HepG2 (cell line): Measurements from ENCODE around the gene MED25. TPM values are rescaled to one million over a fixed set of nuclear protein-coding genes. Genes with fewer than 3 reads are reported as not detected.

ENCODE experiments used
- ATAC-seq: fragments of 200-7000 bp; cut with Tn5 transposase; 3 replicates; pipeline ENCODE4 v1.9.1; 2020; ENCODE audit warnings: mild to moderate bottlenecking, moderate library complexity
- BruUV-seq: library from RNA; stranded (reverse); fragments of 400-500 nt; replicated peaks from 2 replicates; lab custom pipeline; 2021; lab: Mats Ljungman, UMichigan
- CTCF ChIA-PET: fragments of 300-600 bp; formaldehyde crosslinking; extraction: SDS; loops from one replicate; lab custom pipeline; 2021; ENCODE audit warnings: low total read pairs, inconsistent platforms, low intra/inter-chr PET ratio; lab: Yijun Ruan, JAX
- POLR2A ChIA-PET: fragments of 350-600 bp; sonication (Branson Sonifier 250); formaldehyde crosslinking; loops from one replicate; lab custom pipeline; 2020; ENCODE audit warnings: antibody characterized with exemption, inconsistent platforms; lab: Yijun Ruan, JAX
- DNase-seq: peaks from one replicate; pipeline ENCODE4 v3.0.0-alpha.2; 2015; ENCODE audit warnings: low spot score
- FAIRE-seq: peaks from 3 replicates; lab custom pipeline; 2011; peaks lifted over from hg19 to GRCh38; lab: Jason Lieb, UNC
- H2AFZ ChIP-seq: one replicate; pipeline ENCODE4 v1.6.1; 2011; ENCODE audit warnings: low read length, inconsistent platforms
- H3K27ac ChIP-seq: fragments of 300-600 bp; 3 replicates; pipeline ENCODE4 v1.8.0; 2011; ENCODE audit warnings: mixed run types, mild to moderate bottlenecking, mixed read lengths, low read length, inconsistent platforms; ENCODE audit not compliant: insufficient read depth; ENCODE audit errors: extremely low read length
- H3K27me3 ChIP-seq, 2 experiments: fragments of 200-600 bp in 1 of 2; 2 replicates in 1 of 2; 3 replicates in 1 of 2; pipeline versions ENCODE4 v1.6.0 to v1.8.0; 2011; ENCODE audit warnings: low read length in 2 of 2, mild to moderate bottlenecking in 2 of 2, moderate library complexity in 2 of 2, inconsistent platforms in 1 of 2; ENCODE audit not compliant: insufficient read depth in 2 of 2, control insufficient read depth in 1 of 2
- H3K36me3 ChIP-seq, 2 experiments: fragments of 200-600 bp in 1 of 2; replicated peaks in 1 of 2; 2 replicates in 1 of 2; 3 replicates in 1 of 2; pipeline versions ENCODE4 v1.5.1 to v1.8.0; 2011; ENCODE audit warnings: low read length in 2 of 2, inconsistent platforms in 1 of 2; ENCODE audit not compliant: insufficient read depth in 2 of 2, control insufficient read depth in 1 of 2
- H3K4me1 ChIP-seq: 2 replicates; pipeline ENCODE4 v1.5.1; 2012; ENCODE audit warnings: low read length, inconsistent platforms; ENCODE audit not compliant: insufficient read depth
- H3K4me2 ChIP-seq: 2 replicates; pipeline ENCODE4 v1.6.0; 2011; ENCODE audit warnings: low read depth, low read length, inconsistent platforms
- H3K4me3 ChIP-seq, 3 experiments: fragments of 200-600 bp in 1 of 3; sonication (generic), shearing (Covaris generic) in 1 of 3; replicated peaks in 1 of 3; 2 replicates each; pipeline ENCODE4 v1.5.1; 2011 to 2016; ENCODE audit warnings: low read length in 3 of 3, inconsistent platforms in 2 of 3, low read depth in 2 of 3, mild to moderate bottlenecking in 2 of 3, control low read depth in 1 of 3, mixed read lengths in 1 of 3; ENCODE audit not compliant: insufficient read depth in 1 of 3
- H3K79me2 ChIP-seq: one replicate; pipeline ENCODE4 v1.6.1; 2011; ENCODE audit warnings: low read length, inconsistent platforms; ENCODE audit not compliant: insufficient read depth
- H3K9ac ChIP-seq: 2 replicates; pipeline ENCODE4 v1.6.0; 2011; ENCODE audit warnings: mild to moderate bottlenecking, low read depth, low read length, inconsistent platforms; ENCODE audit not compliant: insufficient read depth
- H3K9me3 ChIP-seq: 2 replicates; pipeline ENCODE4 v1.5.1; 2012; ENCODE audit warnings: mild to moderate bottlenecking, low read length
- H4K20me1 ChIP-seq: 2 replicates; pipeline ENCODE4 v1.6.0; 2011; ENCODE audit warnings: inconsistent platforms, mild to moderate bottlenecking, low read length, moderate library complexity; ENCODE audit not compliant: insufficient read depth
- BATF2 ChIP-seq: sonication (generic); formaldehyde crosslinking; IDR thresholded peaks from 2 replicates; pipeline ENCODE4 v1.8.0; 2022; ENCODE audit warnings: mild to moderate bottlenecking, missing genetic modification reagents, moderate library complexity
- CREB3 ChIP-seq: sonication (generic); formaldehyde crosslinking; IDR thresholded peaks from 2 replicates; pipeline ENCODE4 v1.5.0; 2020; ENCODE audit warnings: missing genetic modification reagents
- ETV5 ChIP-seq: IDR thresholded peaks from 2 replicates; pipeline ENCODE4 v1.6.1; 2018; ENCODE audit warnings: missing biosample characterization, missing genetic modification reagents, inconsistent platforms, borderline replicate concordance
- MAF1 ChIP-seq: sonication (generic); formaldehyde crosslinking; IDR thresholded peaks from 2 replicates; pipeline ENCODE4 v1.5.0; 2020; ENCODE audit warnings: missing genetic modification reagents, borderline replicate concordance
- ZBTB34 ChIP-seq: sonication (generic); formaldehyde crosslinking; IDR thresholded peaks from 2 replicates; pipeline ENCODE4 v1.8.0; 2022; ENCODE audit warnings: mild to moderate bottlenecking, missing genetic modification reagents
- ZBTB38 ChIP-seq: sonication (generic); formaldehyde crosslinking; IDR thresholded peaks from 2 replicates; pipeline ENCODE4 v1.5.1; 2020; ENCODE audit warnings: mild to moderate bottlenecking, missing genetic modification reagents
- ZBTB43 ChIP-seq: sonication (generic); formaldehyde crosslinking; conservative IDR thresholded peaks from 2 replicates; pipeline ENCODE4 v1.4.0; 2020; ENCODE audit warnings: missing genetic modification reagents
- ZKSCAN8 ChIP-seq: IDR thresholded peaks from 2 replicates; pipeline ENCODE4 v1.6.1; 2016; ENCODE audit warnings: borderline replicate concordance, missing genetic modification reagents, missing compliant biosample characterization
- ZNF205 ChIP-seq: IDR thresholded peaks from 2 replicates; pipeline ENCODE4 v1.6.1; 2018; ENCODE audit warnings: missing biosample characterization, missing genetic modification reagents
- ZNF335 ChIP-seq: sonication (generic); formaldehyde crosslinking; IDR thresholded peaks from 2 replicates; pipeline ENCODE4 v1.4.0; 2020; ENCODE audit warnings: missing genetic modification reagents
- ZNF605 ChIP-seq: sonication (generic); formaldehyde crosslinking; IDR thresholded peaks from 2 replicates; pipeline ENCODE4 v1.8.0; 2022; ENCODE audit warnings: mild to moderate bottlenecking, missing genetic modification reagents
- ZNF737 ChIP-seq: sonication (generic); formaldehyde crosslinking; IDR thresholded peaks from 2 replicates; pipeline ENCODE4 v1.5.0; 2020; ENCODE audit warnings: missing genetic modification reagents, mild to moderate bottlenecking, borderline replicate concordance
- WGBS: methylation state at CpG from one replicate; pipeline ENCODE4 v1.1.6; 2017; ENCODE audit warnings: low lambda C conversion rate; 5-methylcytosine and 5-hydroxymethylcytosine counted together
- in situ Hi-C: cut with HindIII; loops from 2 replicates; pipeline ENCODE4 v1.10.0; 2017; ENCODE audit warnings: low pct_unique_long_range_greater_than_20kb; ENCODE audit not compliant: extremely low pct_ligation_motif_present
- intact Hi-C: fragments of 100-400 bp; cut with micrococcal nuclease; formaldehyde crosslinking; loops from one replicate; pipeline ENCODE4 v1.10.0; 2022; ENCODE audit not compliant: unreplicated experiment
- polyA plus RNA-seq, 8 experiments: library from polyadenylated mRNA; depleted of rRNA in 3 of 8; stranded (reverse) in 7 of 8; unstranded in 1 of 8; fragments of >200 nt; fragmentation: Illumina TruSeq in 4 of 8; extraction: Trizol in 4 of 8; gene quantifications; 2 replicates each; pipeline versions ENCODE4 v1.2.1 to v1.2.3, GENCODE V29; 2011 to 2016; ENCODE audit warnings: low read depth in 4 of 8, missing spikeins in 1 of 8, mixed read lengths in 1 of 8; ENCODE audit not compliant: insufficient read depth in 1 of 8
- total RNA-seq, 5 experiments: library from RNA; depleted of rRNA; stranded (reverse); fragments of >200 nt; fragmentation: Illumina TruSeq; extraction: Trizol; gene quantifications; 2 replicates each; pipeline ENCODE4 v1.2.3, GENCODE V29; 2016; ENCODE audit warnings: low read depth in 1 of 5

MED25 gene
- total and polyA plus RNA-seq, 2 of the 13 experiments (the other 11 are each of a cell fraction or from before 2014, with no cell fraction given) = 11.1 to 15.1 TPM

GRCh38 chr19:49849433-49850220 lies 31.5 kb downstream of the MED25 start:
- no peak overlapping the region for H2AFZ ChIP-seq
- ChIA-PET POLR2A (interaction anchor here (0.9 to 3.1 kb wide), 8 partner anchors 13 to 84 kb away, joined by 3 to 29 read pairs (median 12); partner anchors contain the start of genes AKT1S1, AP2A1, ATF5 and NUP62), CTCF (no interaction called here)
- H3K36me3 ChIP-seq = peaks cover 6 to 8% of the 10 kb centered on the region in 2 experiments; a peak in 2 of 5 replicates
- peak overlapping the region; percentile 96 for H3K9ac ChIP-seq
- H3K79me2 ChIP-seq = peaks cover 24% of the 10 kb centered on the region
- peak overlapping the region; percentile 73 for H3K4me2 ChIP-seq
- DNase-seq (no peak), FAIRE-seq (no peak)
- H3K4me1 ChIP-seq = peaks cover 32% of the 10 kb centered on the region
- peak overlapping the region; percentile 89 to 93 (median 90) for H3K4me3 ChIP-seq
- peak overlapping the region; percentile 100 for H3K27ac ChIP-seq
- no peak for TF ChIP-seq ZBTB34
- TF ChIP-seq ZNF737 (CRISPR knock-in tag) = no peak
- 0 out of 2 replicates have a peak, but pooled peaks have one; percentile 10 for TF ChIP-seq ZNF205 (CRISPR knock-in tag)
- TF ChIP-seq, all 625 proteins: peak for 1
- no peaks in the 10 kb centered on the region; a peak in 1 of 5 replicates for H3K27me3 ChIP-seq
- intact Hi-C loops = no loop called here
- 85% methylated on average over 14 of the region's 15 CpGs for WGBS
- in situ Hi-C loops = no loop called here
- H4K20me1 ChIP-seq = peaks cover 23% of the 10 kb centered on the region
- H3K9me3 ChIP-seq = no peaks in the 10 kb centered on the region
- BruUV-seq = no TSS peak
- no peak for ATAC-seq

- ATAC-seq (no peak), DNase-seq (no peak), FAIRE-seq (no peak)
- 68% methylated on average over 12 of the region's 12 CpGs for WGBS
- peak overlapping the region; percentile 100 for H3K27ac ChIP-seq
- BruUV-seq = no TSS peak
- H3K36me3 ChIP-seq = peaks cover 10 to 12% of the 10 kb centered on the region in 2 experiments; a peak in 4 of 5 replicates
- no peaks in the 10 kb centered on the region; a peak in 1 of 5 replicates for H3K27me3 ChIP-seq
- H3K9ac ChIP-seq = peak overlapping the region; percentile 96
- H2AFZ ChIP-seq = no peak overlapping the region
- peaks cover 23% of the 10 kb centered on the region for H4K20me1 ChIP-seq
- peak overlapping the region; percentile 73 for H3K4me2 ChIP-seq
- intact Hi-C loops = no loop called here
- H3K79me2 ChIP-seq = peaks cover 24% of the 10 kb centered on the region
- POLR2A ChIA-PET = interaction anchor here (0.6 to 3.1 kb wide), 12 partner anchors 11 to 164 kb away, joined by 3 to 29 read pairs (median 8); partner anchors contain the start of genes AKT1S1, AP2A1, ATF5 and NUP62
- no peaks in the 10 kb centered on the region for H3K9me3 ChIP-seq
- peaks cover 30% of the 10 kb centered on the region for H3K4me1 ChIP-seq
- in situ Hi-C loops = no loop called here
- H3K4me3 ChIP-seq = peak overlapping the region; percentile 89 to 93 (median 90)
- TF ChIP-seq MAF1 (CRISPR knock-in tag) (0 out of 2 replicates have a peak, but pooled peaks have one; percentile 3), ZKSCAN8 (CRISPR knock-in tag) (0 out of 2 replicates have a peak, but pooled peaks have one; percentile 34), ZNF605 (CRISPR knock-in tag) (0 out of 2 replicates have a peak, but pooled peaks have one; percentile 33), ZBTB38 (CRISPR knock-in tag) (0 out of 2 replicates have a peak, but pooled peaks have one; percentile 29), ZNF335 (CRISPR knock-in tag) (no peak), CREB3 (CRISPR knock-in tag) (peak; percentile 10; the same call in 1 of the 2 replicates), ZBTB43 (CRISPR knock-in tag) (0 out of 2 replicates have a peak, but pooled peaks have one; percentile 2), BATF2 (no peak), ETV5 (CRISPR knock-in tag) (0 out of 2 replicates have a peak, but pooled peaks have one; percentile 1)
- CTCF ChIA-PET = no interaction called here
These were observed 32.1 kb downstream of the MED25 start for GRCh38 chr19:49850221-49850486.
